Measurements from ENCODE around the gene NAV2. TPM values are rescaled to one million over a fixed set of nuclear protein-coding genes. Genes with fewer than 3 reads are reported as not detected.
"Not testable (repeated sequence)": the region's sequence is repeated elsewhere in the genome, so short reads cannot be mapped to it uniquely, and the experiment has no call there.

The NAV2 gene
- total and polyA plus RNA-seq, 9 donors = 25.7 to 70.6 (median 46.1) TPM

DNA sequence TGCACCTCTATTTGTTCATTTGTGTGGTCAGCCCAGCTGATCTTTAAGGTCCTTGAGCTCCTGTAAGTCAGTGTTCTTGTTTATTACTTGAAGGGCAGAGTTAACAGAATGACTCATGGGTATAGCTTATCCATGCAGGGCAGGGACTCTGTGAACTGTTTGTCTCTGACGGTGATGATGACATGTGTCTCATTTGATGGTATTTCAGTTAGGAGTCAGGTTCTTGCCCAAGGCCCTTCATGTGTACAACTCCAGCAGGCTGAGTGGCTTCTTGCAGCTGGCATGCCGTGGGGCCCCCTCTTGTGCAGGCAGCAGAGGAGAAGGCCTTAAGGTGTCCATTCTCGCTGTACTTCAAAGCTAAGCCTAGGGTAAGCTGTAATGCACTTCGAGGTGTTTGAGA, 282.5 kb downstream of the NAV2 start:
- Histone ChIP-seq H3K27me3 (ENCODE audit: control insufficient read depth, insufficient read depth, low read length) (no peaks in the 10 kb centered on the region), H3K4me1 (ENCODE audit: control insufficient read depth, insufficient read depth, low read length) (no peaks in the 10 kb centered on the region), H3K4me3 (ENCODE audit: low read length) (no peak overlapping the region), H3K9me3 (replicated peaks; ENCODE audit: control insufficient read depth, low read depth, low read length) (no peaks in the 10 kb centered on the region), H3K36me3 (ENCODE audit: control insufficient read depth, insufficient read depth, low read length) (no peaks in the 10 kb centered on the region), H3K27ac (ENCODE audit: low read length) (no peak overlapping the region)
- DNase-seq = no peak
- WGBS (ENCODE audit: insufficient coverage) = 80% methylated on average over 4 of the region's 4 CpGs

DNA sequence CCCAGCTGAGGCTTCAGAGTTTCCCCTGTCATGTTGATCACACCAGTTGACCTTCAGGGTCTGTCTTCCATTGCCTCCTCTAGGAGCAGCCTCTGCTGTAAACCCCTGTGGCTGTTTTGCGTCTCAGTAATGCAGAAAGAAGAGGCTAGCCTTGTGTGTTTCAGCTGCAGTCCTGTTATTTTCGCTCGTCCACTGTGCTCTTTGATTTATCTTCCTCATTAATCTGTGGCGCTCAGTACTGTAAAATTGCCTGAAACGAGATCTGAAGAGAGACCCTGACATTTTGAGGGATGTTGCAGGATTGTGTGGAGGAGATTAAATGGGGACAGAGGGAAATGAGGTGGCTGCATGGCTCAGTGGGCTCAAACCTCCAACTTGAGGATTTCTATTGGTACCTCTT, 283.9 kb downstream of the NAV2 start:
- Histone ChIP-seq H3K36me3 (ENCODE audit: control insufficient read depth, insufficient read depth, low read length) (no peaks in the 10 kb centered on the region), H3K27me3 (ENCODE audit: control insufficient read depth, insufficient read depth, low read length) (no peaks in the 10 kb centered on the region), H3K9me3 (replicated peaks; ENCODE audit: control insufficient read depth, low read depth, low read length) (no peaks in the 10 kb centered on the region), H3K4me3 (ENCODE audit: low read length) (no peak overlapping the region), H3K27ac (ENCODE audit: low read length) (no peak overlapping the region), H3K4me1 (ENCODE audit: control insufficient read depth, insufficient read depth, low read length) (no peaks in the 10 kb centered on the region)
- 40% methylated on average over 2 of the region's 5 CpGs for WGBS (ENCODE audit: insufficient coverage)
- no peak for DNase-seq

DNA sequence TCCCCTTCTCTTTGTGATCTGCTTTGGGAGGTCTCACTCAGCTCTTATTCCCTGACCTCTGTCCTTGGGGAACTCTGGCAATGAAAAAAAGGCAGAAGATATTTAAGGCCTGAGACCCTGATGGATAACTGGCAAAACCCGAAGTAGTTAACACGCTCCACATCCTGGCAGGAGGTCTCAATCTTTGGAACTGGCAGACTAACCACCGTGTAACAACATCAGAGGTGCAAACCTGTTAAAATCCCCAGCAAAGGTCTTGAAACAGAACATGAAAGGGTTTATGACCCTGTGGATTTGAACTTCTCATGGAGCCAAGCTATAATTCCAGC, 287.3 kb downstream of the NAV2 start:
- H3K4me3 ChIP-seq (ENCODE audit: low read length) = no peak overlapping the region
- no peaks in the 10 kb centered on the region for H3K27me3 ChIP-seq (ENCODE audit: control insufficient read depth, insufficient read depth, low read length)
- no peak overlapping the region for H3K27ac ChIP-seq (ENCODE audit: low read length)
- H3K9me3 ChIP-seq (replicated peaks; ENCODE audit: control insufficient read depth, low read depth, low read length) = no peaks in the 10 kb centered on the region
- H3K36me3 ChIP-seq (ENCODE audit: control insufficient read depth, insufficient read depth, low read length) = peaks cover 3% of the 10 kb centered on the region
- no peak for DNase-seq
- WGBS (ENCODE audit: insufficient coverage) = 100% methylated on average over 1 of the region's 3 CpGs
- no peaks in the 10 kb centered on the region for H3K4me1 ChIP-seq (ENCODE audit: control insufficient read depth, insufficient read depth, low read length)

DNA sequence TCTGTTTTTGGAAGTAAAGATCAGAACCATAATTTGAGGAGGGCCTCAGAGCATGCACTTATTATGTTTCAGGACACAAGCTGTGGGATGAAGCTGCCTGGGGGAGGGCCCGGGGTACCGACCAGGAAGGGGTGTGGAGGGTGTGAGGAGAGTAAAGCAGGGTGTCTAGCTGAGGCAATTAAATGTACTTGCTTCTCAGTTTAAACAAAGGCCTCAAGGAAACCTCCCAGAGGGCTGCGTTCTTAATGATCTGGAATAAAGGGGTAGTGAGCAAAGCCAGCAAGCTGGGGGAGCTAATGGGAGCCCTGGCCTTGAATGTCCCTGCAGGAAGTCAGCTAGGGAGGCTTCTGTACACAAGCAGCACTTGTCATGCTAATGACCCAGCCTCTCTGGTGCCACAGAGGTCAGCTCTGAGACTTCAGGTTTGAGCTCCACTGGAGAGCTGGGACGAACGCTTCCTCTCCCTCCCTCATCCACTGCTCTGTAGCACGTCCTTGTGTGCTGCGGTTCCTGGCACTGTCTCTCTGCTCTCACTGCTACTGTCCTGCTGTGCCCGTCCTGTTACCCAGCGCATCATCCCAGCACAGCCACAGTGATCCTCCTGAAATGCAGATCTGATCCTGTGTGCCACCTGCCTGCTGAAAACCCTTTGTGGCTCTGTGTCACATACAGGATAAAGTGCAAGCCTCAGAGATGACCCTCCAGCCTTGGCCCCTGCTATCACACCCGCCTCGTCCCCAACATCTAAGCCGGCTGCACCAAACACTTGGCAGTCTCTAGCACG, 287.9 kb downstream of the NAV2 start:
- Histone ChIP-seq H3K4me3 (ENCODE audit: low read length) (no peak overlapping the region), H3K9me3 (replicated peaks; ENCODE audit: control insufficient read depth, low read depth, low read length) (no peaks in the 10 kb centered on the region), H3K4me1 (ENCODE audit: control insufficient read depth, insufficient read depth, low read length) (no peaks in the 10 kb centered on the region), H3K27ac (ENCODE audit: low read length) (no peak overlapping the region), H3K27me3 (ENCODE audit: control insufficient read depth, insufficient read depth, low read length) (no peaks in the 10 kb centered on the region), H3K36me3 (ENCODE audit: control insufficient read depth, insufficient read depth, low read length) (peaks cover 3% of the 10 kb centered on the region)
- 42% methylated on average over 12 of the region's 13 CpGs for WGBS (ENCODE audit: insufficient coverage)
- DNase-seq = no peak

DNA sequence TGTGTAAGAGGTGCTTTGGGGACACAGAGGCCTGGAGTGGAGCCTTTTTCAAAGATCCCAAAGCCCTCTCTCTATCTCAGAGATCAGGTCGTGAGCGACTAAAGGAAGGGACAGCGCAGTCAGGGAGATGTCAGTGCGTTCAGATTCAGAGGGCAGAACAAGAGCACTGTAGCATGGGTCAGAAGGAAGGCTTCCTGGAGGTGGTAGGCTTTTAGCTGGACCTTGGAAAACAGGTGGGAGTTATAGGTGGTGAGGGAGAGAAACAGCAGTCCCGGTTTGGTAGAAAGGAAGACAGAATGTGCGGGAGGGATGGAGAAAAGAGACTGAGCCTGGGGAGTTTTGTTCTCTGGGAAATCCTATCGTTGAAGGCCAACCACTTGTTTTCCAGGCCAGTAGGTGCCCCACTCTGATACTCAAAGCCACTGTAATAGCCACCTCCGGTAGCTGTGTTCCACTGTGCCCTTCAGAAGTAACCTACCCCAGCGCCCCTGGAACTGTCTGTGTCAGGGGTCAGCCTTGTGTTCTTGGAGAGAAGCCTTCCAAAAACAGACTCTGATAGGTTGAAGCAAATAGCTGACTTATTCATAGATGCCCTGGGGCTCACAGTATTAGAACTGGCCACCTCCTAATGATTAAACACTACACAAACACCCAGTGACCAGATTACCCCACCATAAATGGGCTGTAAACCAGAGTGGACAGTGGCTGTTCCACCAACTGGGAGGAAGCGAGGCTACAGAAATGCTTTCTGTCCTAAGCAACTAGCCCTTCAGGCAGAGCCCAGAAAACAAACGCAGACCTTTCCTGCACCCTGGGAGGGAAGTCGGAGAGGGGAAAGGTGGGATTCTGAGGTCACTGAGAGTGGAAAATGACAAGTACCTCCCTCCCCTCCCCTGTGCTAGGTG, 289.9 kb downstream of the NAV2 start:
- H3K4me1 ChIP-seq (ENCODE audit: control insufficient read depth, insufficient read depth, low read length) = no peaks in the 10 kb centered on the region
- DNase-seq = no peak
- 71% methylated on average over 6 of the region's 12 CpGs for WGBS (ENCODE audit: insufficient coverage)

DNA sequence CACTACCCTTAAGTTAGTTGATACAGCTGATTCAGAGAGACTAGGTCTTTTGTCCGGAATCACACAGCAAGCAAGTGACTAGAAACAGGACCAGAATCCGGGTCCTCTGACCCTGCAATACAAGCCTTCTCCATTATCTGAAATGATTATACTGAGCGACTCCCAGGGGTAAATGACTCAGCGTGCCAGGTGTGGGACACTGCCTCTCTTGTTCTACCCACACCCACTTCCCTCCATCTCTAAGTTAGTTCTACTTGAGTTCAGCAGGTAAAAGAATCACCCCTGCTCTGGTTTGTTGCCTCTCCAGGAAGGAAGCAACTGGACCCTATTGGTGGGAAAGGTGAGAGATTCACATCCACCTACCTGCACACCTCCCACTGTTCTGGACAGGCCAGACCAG, 290.7 kb downstream of the NAV2 start:
- no peak for DNase-seq
- Histone ChIP-seq H3K27me3 (ENCODE audit: control insufficient read depth, insufficient read depth, low read length) (no peaks in the 10 kb centered on the region), H3K4me3 (ENCODE audit: low read length) (no peak overlapping the region), H3K27ac (ENCODE audit: low read length) (no peak overlapping the region), H3K36me3 (ENCODE audit: control insufficient read depth, insufficient read depth, low read length) (peaks cover 3% of the 10 kb centered on the region), H3K4me1 (ENCODE audit: control insufficient read depth, insufficient read depth, low read length) (no peaks in the 10 kb centered on the region), H3K9me3 (replicated peaks; ENCODE audit: control insufficient read depth, low read depth, low read length) (no peaks in the 10 kb centered on the region)
- 85% methylated on average over 4 of the region's 4 CpGs for WGBS (ENCODE audit: insufficient coverage)

More for the DNA sequence above, 289.9 kb downstream of the NAV2 start:
- Histone ChIP-seq H3K27ac (ENCODE audit: low read length) (no peak overlapping the region), H3K36me3 (ENCODE audit: control insufficient read depth, insufficient read depth, low read length) (peaks cover 3% of the 10 kb centered on the region), H3K27me3 (ENCODE audit: control insufficient read depth, insufficient read depth, low read length) (no peaks in the 10 kb centered on the region), H3K4me3 (ENCODE audit: low read length) (no peak overlapping the region), H3K9me3 (replicated peaks; ENCODE audit: control insufficient read depth, low read depth, low read length) (no peaks in the 10 kb centered on the region)

DNA sequence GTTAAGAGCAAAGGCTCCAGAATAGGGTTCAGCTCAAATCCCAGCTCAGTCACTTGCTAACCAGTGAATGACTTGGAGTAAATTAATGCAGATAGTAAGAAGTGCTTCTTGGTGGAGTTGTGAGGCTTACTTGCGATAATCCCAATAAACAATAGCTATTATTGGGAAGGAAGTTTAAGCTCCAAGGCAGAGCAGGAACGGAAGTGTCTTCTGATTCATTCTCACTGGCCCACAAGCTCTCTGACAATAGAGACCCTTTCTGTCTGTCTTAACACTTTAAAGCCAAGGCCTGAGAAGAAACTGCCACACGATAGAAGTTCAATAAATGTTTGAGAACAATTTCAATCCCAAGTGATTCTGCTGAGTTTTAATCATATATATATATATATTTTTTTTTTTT, 292.2 kb downstream of the NAV2 start:
- no peak for DNase-seq
- no CpG with 5 or more reads among the region's 3 CpGs for WGBS (ENCODE audit: insufficient coverage)
- no peaks in the 10 kb centered on the region for H3K9me3 ChIP-seq (replicated peaks; ENCODE audit: control insufficient read depth, low read depth, low read length)
- H3K36me3 ChIP-seq (ENCODE audit: control insufficient read depth, insufficient read depth, low read length) = peaks cover 3% of the 10 kb centered on the region
- H3K4me3 ChIP-seq (ENCODE audit: low read length) = no peak overlapping the region
- H3K4me1 ChIP-seq (ENCODE audit: control insufficient read depth, insufficient read depth, low read length) = no peaks in the 10 kb centered on the region
- no peaks in the 10 kb centered on the region for H3K27me3 ChIP-seq (ENCODE audit: control insufficient read depth, insufficient read depth, low read length)
- no peak overlapping the region for H3K27ac ChIP-seq (ENCODE audit: low read length)

DNA sequence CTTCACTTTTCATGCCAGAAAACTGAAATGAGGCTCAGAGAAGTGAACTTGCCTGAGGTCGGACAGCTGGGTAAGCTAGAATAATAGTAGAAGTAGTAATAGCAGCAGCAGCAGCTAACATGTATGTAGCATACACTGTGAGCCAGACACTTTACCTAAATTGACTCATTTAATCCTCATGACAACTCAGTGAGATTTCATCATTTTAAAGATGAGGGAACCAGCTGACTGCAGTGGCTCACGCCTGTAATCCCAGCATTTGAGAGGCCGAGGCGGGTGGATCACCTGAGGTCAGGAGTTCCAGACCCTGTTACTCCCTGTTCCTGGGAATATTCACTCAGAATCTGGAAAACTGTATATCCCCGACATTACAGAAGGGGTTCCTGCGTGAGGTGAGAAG, 293.1 kb downstream of the NAV2 start:
- no peak overlapping the region for H3K4me3 ChIP-seq (ENCODE audit: low read length)
- no peaks in the 10 kb centered on the region for H3K27me3 ChIP-seq (ENCODE audit: control insufficient read depth, insufficient read depth, low read length)
- peaks cover 3% of the 10 kb centered on the region for H3K36me3 ChIP-seq (ENCODE audit: control insufficient read depth, insufficient read depth, low read length)
- no peak for DNase-seq
- H3K27ac ChIP-seq (ENCODE audit: low read length) = no peak overlapping the region
- 86% methylated on average over 5 of the region's 6 CpGs for WGBS (ENCODE audit: insufficient coverage)
- H3K9me3 ChIP-seq (replicated peaks; ENCODE audit: control insufficient read depth, low read depth, low read length) = no peaks in the 10 kb centered on the region
- H3K4me1 ChIP-seq (ENCODE audit: control insufficient read depth, insufficient read depth, low read length) = no peaks in the 10 kb centered on the region

DNA sequence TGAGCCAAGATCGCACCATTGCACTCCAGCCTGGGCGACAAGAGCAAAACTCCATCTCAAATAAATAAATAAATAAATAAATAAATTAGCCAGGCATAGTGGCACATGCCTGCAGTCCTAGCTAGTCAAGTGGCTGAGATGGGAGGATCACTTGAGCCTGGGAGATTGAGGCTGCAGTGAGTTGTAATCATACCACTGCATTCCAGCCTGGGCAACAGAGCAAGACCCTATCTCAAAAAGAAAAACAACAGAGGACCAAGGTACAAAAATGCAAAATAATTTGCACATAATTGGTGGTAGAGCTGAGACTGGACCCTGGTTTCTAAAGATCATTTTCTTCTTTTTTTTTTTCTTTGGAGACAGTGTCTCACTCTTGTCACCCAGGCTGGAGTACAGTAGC, 294.0 kb downstream of the NAV2 start:
- not testable (repeated sequence) for H3K4me3 ChIP-seq (ENCODE audit: low read length); H3K36me3 ChIP-seq (ENCODE audit: control insufficient read depth, insufficient read depth, low read length); DNase-seq; H3K9me3 ChIP-seq (replicated peaks; ENCODE audit: control insufficient read depth, low read depth, low read length); H3K4me1 ChIP-seq (ENCODE audit: control insufficient read depth, insufficient read depth, low read length); H3K27ac ChIP-seq (ENCODE audit: low read length); H3K27me3 ChIP-seq (ENCODE audit: control insufficient read depth, insufficient read depth, low read length)
- no CpG with 5 or more reads among the region's 2 CpGs for WGBS (ENCODE audit: insufficient coverage)

DNA sequence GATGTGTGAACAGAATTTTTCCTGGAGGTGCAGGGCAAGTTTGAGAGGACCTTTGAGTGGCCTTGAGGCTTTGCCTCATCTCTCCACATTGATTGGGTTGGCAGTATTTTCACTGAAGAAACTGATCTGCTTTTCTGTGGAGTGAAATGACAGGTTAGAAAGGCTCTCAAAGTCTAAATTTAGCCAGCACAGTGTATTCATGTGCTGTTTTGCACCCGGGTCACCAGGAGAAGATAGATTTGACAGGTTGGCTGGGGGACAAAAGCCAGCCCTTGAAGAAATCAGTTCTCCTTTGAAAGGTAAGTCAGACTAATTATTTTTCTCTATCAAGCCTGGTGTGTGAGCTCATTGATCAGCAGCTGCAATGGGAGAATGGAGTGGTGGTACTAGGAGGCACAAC, 294.7 kb downstream of the NAV2 start:
- no peak overlapping the region for H3K4me3 ChIP-seq (ENCODE audit: low read length)
- 80% methylated on average over 1 of the region's 1 CpG for WGBS (ENCODE audit: insufficient coverage)
- no peaks in the 10 kb centered on the region for H3K36me3 ChIP-seq (ENCODE audit: control insufficient read depth, insufficient read depth, low read length)
- no peak for DNase-seq
- H3K4me1 ChIP-seq (ENCODE audit: control insufficient read depth, insufficient read depth, low read length) = no peaks in the 10 kb centered on the region
- no peak overlapping the region for H3K27ac ChIP-seq (ENCODE audit: low read length)
- H3K9me3 ChIP-seq (replicated peaks; ENCODE audit: control insufficient read depth, low read depth, low read length) = no peaks in the 10 kb centered on the region
- no peaks in the 10 kb centered on the region for H3K27me3 ChIP-seq (ENCODE audit: control insufficient read depth, insufficient read depth, low read length)
